ENCODE results near the gene ZBTB38. TPM values are rescaled to one million over a fixed set of nuclear protein-coding genes. Genes with fewer than 3 reads are reported as not detected.

The ZBTB38 gene
- total RNA-seq, 1 donor from 2014 or later: 9.3 TPM

DNA sequence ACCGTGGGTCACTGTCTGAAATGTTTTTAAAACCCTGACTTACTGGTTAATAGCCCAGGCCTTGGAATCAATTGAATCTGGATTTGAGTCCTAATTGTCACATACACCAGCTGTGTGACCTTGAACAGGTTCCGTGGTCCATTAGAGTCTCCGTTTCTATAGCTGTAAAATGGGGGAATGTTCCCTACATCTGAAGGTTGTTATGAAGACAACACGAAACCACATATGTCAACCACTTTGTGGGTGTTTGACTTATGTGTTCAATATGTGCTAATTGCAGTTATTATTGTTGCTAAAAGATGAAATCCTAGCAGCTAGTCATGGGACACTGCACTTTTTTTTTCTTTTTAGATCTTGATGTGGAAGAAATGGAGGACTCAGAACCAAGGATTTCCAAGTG is 35.3 kb downstream of the ZBTB38 start:
- TF ChIP-seq, protein P1, sequence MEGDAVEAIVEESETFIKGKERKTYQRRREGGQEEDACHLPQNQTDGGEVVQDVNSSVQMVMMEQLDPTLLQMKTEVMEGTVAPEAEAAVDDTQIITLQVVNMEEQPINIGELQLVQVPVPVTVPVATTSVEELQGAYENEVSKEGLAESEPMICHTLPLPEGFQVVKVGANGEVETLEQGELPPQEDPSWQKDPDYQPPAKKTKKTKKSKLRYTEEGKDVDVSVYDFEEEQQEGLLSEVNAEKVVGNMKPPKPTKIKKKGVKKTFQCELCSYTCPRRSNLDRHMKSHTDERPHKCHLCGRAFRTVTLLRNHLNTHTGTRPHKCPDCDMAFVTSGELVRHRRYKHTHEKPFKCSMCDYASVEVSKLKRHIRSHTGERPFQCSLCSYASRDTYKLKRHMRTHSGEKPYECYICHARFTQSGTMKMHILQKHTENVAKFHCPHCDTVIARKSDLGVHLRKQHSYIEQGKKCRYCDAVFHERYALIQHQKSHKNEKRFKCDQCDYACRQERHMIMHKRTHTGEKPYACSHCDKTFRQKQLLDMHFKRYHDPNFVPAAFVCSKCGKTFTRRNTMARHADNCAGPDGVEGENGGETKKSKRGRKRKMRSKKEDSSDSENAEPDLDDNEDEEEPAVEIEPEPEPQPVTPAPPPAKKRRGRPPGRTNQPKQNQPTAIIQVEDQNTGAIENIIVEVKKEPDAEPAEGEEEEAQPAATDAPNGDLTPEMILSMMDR (IDR thresholded peaks at IDR 0.05; ENCODE audit: partially characterized antibody, unreplicated experiment): no peak
- Mint-ChIP-seq H3K27ac (ENCODE audit: unreplicated experiment) (no peak overlapping the region), H3K27me3 (ENCODE audit: unreplicated experiment) (peaks cover 1% of the 10 kb centered on the region), H3K36me3 (ENCODE audit: unreplicated experiment) (no peaks in the 10 kb centered on the region), H3K9me3 (ENCODE audit: unreplicated experiment) (no peaks in the 10 kb centered on the region), H3K4me3 (ENCODE audit: unreplicated experiment) (no peak overlapping the region), H3K4me1 (ENCODE audit: low read depth, unreplicated experiment) (peaks cover 11% of the 10 kb centered on the region)
- DNase-seq: no peak

GRCh38 chr3:141405025-141405424 is 36.7 kb downstream of the ZBTB38 start:
- H3K27ac Mint-ChIP-seq (ENCODE audit: unreplicated experiment): no peak overlapping the region
- no peaks in the 10 kb centered on the region for H3K36me3 Mint-ChIP-seq (ENCODE audit: unreplicated experiment)
- peaks cover 1% of the 10 kb centered on the region for H3K27me3 Mint-ChIP-seq (ENCODE audit: unreplicated experiment)
- DNase-seq: no peak
- no peaks in the 10 kb centered on the region for H3K9me3 Mint-ChIP-seq (ENCODE audit: unreplicated experiment)
- TF ChIP-seq, protein P1 (IDR thresholded peaks at IDR 0.05; ENCODE audit: partially characterized antibody, unreplicated experiment): no peak
- no peak overlapping the region for H3K4me3 Mint-ChIP-seq (ENCODE audit: unreplicated experiment)
- peaks cover 14% of the 10 kb centered on the region for H3K4me1 Mint-ChIP-seq (ENCODE audit: low read depth, unreplicated experiment)

- no peak for DNase-seq
- no peaks in the 10 kb centered on the region for H3K36me3 Mint-ChIP-seq (ENCODE audit: unreplicated experiment)
- H3K4me1 Mint-ChIP-seq (ENCODE audit: low read depth, unreplicated experiment): peaks cover 19% of the 10 kb centered on the region
- no peaks in the 10 kb centered on the region for H3K9me3 Mint-ChIP-seq (ENCODE audit: unreplicated experiment)
- H3K27ac Mint-ChIP-seq (ENCODE audit: unreplicated experiment): no peak overlapping the region
- peaks cover 1% of the 10 kb centered on the region for H3K27me3 Mint-ChIP-seq (ENCODE audit: unreplicated experiment)
- H3K4me3 Mint-ChIP-seq (ENCODE audit: unreplicated experiment): no peak overlapping the region
- TF ChIP-seq, protein P1 (IDR thresholded peaks at IDR 0.05; ENCODE audit: partially characterized antibody, unreplicated experiment): no peak
These were observed 37.3 kb downstream of the ZBTB38 start for GRCh38 chr3:141405591-141405990.

DNA sequence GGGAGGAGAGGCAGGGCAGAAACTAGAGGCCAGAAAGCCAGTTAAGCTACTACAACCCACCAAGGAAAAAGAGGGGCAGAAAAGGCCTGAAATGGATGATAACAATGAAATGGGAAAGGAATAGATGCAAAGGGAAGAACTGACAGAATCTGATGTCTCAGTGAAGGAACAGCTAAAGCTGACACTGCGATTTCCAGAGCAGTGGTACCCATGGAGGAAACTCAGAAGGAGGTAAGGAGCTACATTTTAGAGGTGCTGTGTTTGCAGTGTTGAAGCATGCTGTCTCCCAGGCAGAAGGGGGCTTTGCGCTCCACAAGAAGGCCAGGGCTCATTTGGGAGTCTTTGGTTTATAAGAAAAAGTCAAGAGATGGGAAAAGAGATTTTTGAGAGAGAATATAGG is 38.0 kb downstream of the ZBTB38 start:
- Mint-ChIP-seq H3K4me1 (ENCODE audit: low read depth, unreplicated experiment) (peaks cover 24% of the 10 kb centered on the region), H3K27ac (ENCODE audit: unreplicated experiment) (no peak overlapping the region), H3K27me3 (ENCODE audit: unreplicated experiment) (peaks cover 1% of the 10 kb centered on the region), H3K36me3 (ENCODE audit: unreplicated experiment) (no peaks in the 10 kb centered on the region), H3K4me3 (ENCODE audit: unreplicated experiment) (no peak overlapping the region), H3K9me3 (ENCODE audit: unreplicated experiment) (no peaks in the 10 kb centered on the region)
- TF ChIP-seq, protein P1 (IDR thresholded peaks at IDR 0.05; ENCODE audit: partially characterized antibody, unreplicated experiment): no peak
- DNase-seq: no peak

DNA sequence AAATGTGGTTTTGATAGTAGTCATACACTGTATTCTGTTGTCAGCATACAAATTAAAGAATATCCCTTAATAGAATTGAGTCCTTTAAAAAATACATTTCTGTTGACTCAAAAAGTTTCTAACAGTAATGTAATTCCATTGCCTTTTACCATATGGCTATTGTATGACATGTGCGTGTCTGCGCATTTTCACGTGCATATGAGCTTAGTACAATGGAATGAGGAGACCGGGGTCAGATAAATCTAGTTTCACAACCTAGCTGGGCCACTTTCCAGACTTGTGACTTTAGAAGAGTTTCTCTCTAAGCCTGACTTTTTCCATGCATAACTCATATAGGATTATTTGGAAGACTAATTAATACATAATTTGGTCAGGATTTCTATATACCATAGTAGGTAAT is 38.7 kb downstream of the ZBTB38 start:
- TF ChIP-seq, protein P1 (IDR thresholded peaks at IDR 0.05; ENCODE audit: partially characterized antibody, unreplicated experiment): no peak
- Mint-ChIP-seq H3K4me1 (ENCODE audit: low read depth, unreplicated experiment) (peaks cover 27% of the 10 kb centered on the region), H3K9me3 (ENCODE audit: unreplicated experiment) (no peaks in the 10 kb centered on the region), H3K27ac (ENCODE audit: unreplicated experiment) (no peak overlapping the region), H3K36me3 (ENCODE audit: unreplicated experiment) (no peaks in the 10 kb centered on the region), H3K4me3 (ENCODE audit: unreplicated experiment) (no peak overlapping the region), H3K27me3 (ENCODE audit: unreplicated experiment) (peaks cover 1% of the 10 kb centered on the region)
- DNase-seq: no peak
